WTC11 (cell line): ENCODE data around the gene GIMAP2. TPM values are rescaled to one million over a fixed set of nuclear protein-coding genes. Genes with fewer than 3 reads are reported as not detected.
A peak's percentile ranks its signal among the peaks of the same experiment; 100 is the strongest.

Experiments
- ATAC-seq: fragments of 200-7000 bp; cut with Tn5 transposase; 2 replicates; pipeline ENCODE4 v1.10.0; 2021; ENCODE audit warnings: mild to moderate bottlenecking, moderate library complexity
- CTCF ChIA-PET: fragments of 300-600 bp; sonication (Branson Sonifier 250); formaldehyde crosslinking; loops from one replicate; lab custom pipeline; 2021; ENCODE audit warnings: antibody characterized with exemption; lab: Charles Lee
- POLR2A ChIA-PET: fragments of 350-600 bp; sonication (Branson Sonifier 250); formaldehyde crosslinking; loops from one replicate; lab custom pipeline; 2021; ENCODE audit warnings: antibody characterized with exemption; lab: Charles Lee
- DNase-seq: peaks from one replicate; pipeline ENCODE4 v3.0.0; 2021; ENCODE audit warnings: low spot score
- H3K27ac Mint-ChIP-seq: 2 replicates; pipeline ENCODE4 v1.8.0; 2021; ENCODE audit warnings: mixed read lengths
- H3K27me3 Mint-ChIP-seq: 2 replicates; pipeline ENCODE4 v1.8.0; 2021; ENCODE audit warnings: low read depth, mild to moderate bottlenecking, moderate library complexity, mixed read lengths
- H3K36me3 Mint-ChIP-seq: 2 replicates; pipeline ENCODE4 v1.8.0; 2021; ENCODE audit warnings: mixed read lengths
- H3K4me1 Mint-ChIP-seq: 2 replicates; pipeline ENCODE4 v1.8.0; 2022; ENCODE audit warnings: mixed read lengths
- H3K4me3 Mint-ChIP-seq: 2 replicates; pipeline ENCODE4 v1.8.0; 2021; ENCODE audit warnings: mild to moderate bottlenecking, moderate library complexity, mixed read lengths
- H3K9me3 Mint-ChIP-seq: 2 replicates; pipeline ENCODE4 v1.8.0; 2021; ENCODE audit warnings: mixed read lengths
- CREM ChIP-seq: sonication (generic); formaldehyde crosslinking; IDR thresholded peaks from 2 replicates; pipeline ENCODE4 v1.8.1; 2022; ENCODE audit warnings: mild to moderate bottlenecking, missing genetic modification reagents, moderate library complexity
- ESRRA ChIP-seq: sonication (generic); formaldehyde crosslinking; IDR thresholded peaks from 2 replicates; pipeline ENCODE4 v1.8.1; 2022; ENCODE audit warnings: mild to moderate bottlenecking, missing genetic modification reagents, borderline replicate concordance
- FOXK1 ChIP-seq: sonication (generic); formaldehyde crosslinking; IDR thresholded peaks from 2 replicates; pipeline ENCODE4 v1.8.0; 2022; ENCODE audit warnings: mild to moderate bottlenecking, moderate library complexity, missing genetic modification reagents
- MXD4 ChIP-seq: fragments of 250-450 bp; sonication (Bioruptor Pico); IDR thresholded peaks from 2 replicates; pipeline ENCODE4 v1.8.0; 2021; ENCODE audit warnings: mild to moderate bottlenecking, moderate library complexity, borderline replicate concordance
- SMAD4 ChIP-seq: sonication (generic); formaldehyde crosslinking; IDR thresholded peaks from 2 replicates; pipeline ENCODE4 v1.8.0; 2022; ENCODE audit warnings: mild to moderate bottlenecking, missing genetic modification reagents
- TEAD1 ChIP-seq: sonication (generic); formaldehyde crosslinking; IDR thresholded peaks from 2 replicates; pipeline ENCODE4 v1.8.0; 2022; ENCODE audit warnings: mild to moderate bottlenecking, missing genetic modification reagents
- ZMAT4 ChIP-seq: fragments of 250-450 bp; sonication (Bioruptor Pico); IDR thresholded peaks from 2 replicates; pipeline ENCODE4 v1.9.0; 2021; ENCODE audit warnings: mild to moderate bottlenecking
- ZNF416 ChIP-seq: fragments of 250-450 bp; sonication (Bioruptor Pico); IDR thresholded peaks from 2 replicates; pipeline ENCODE4 v1.9.0; 2021; ENCODE audit warnings: mild to moderate bottlenecking, inconsistent platforms
- ZNF671 ChIP-seq: fragments of 250-450 bp; sonication (Bioruptor Pico); IDR thresholded peaks from 2 replicates; pipeline ENCODE4 v1.8.0; 2021; ENCODE audit warnings: mild to moderate bottlenecking
- total RNA-seq: library from RNA; stranded (reverse); gene quantifications from 3 replicates; pipeline ENCODE4 v1.2.3, GENCODE V29; 2021
- TF ChIP-seq, protein P1 (sequence below): fragments of 200-600 bp; IDR thresholded peaks from 2 replicates; pipeline ENCODE4 v1.8.0; 2022; ENCODE audit warnings: antibody characterized with exemption
- TF ChIP-seq, protein P2 (sequence below): sonication (generic); formaldehyde crosslinking; IDR thresholded peaks from 2 replicates; pipeline ENCODE4 v1.8.0; 2022; ENCODE audit warnings: missing genetic modification reagents
- TF ChIP-seq, protein P3 (sequence below): sonication (generic); formaldehyde crosslinking; IDR thresholded peaks from 2 replicates; pipeline ENCODE4 v1.8.1; 2023; ENCODE audit warnings: mild to moderate bottlenecking, missing genetic modification reagents, borderline replicate concordance

GIMAP2 gene
- total RNA-seq, 1 experiment from 2014 or later = 0.15 TPM

DNA sequence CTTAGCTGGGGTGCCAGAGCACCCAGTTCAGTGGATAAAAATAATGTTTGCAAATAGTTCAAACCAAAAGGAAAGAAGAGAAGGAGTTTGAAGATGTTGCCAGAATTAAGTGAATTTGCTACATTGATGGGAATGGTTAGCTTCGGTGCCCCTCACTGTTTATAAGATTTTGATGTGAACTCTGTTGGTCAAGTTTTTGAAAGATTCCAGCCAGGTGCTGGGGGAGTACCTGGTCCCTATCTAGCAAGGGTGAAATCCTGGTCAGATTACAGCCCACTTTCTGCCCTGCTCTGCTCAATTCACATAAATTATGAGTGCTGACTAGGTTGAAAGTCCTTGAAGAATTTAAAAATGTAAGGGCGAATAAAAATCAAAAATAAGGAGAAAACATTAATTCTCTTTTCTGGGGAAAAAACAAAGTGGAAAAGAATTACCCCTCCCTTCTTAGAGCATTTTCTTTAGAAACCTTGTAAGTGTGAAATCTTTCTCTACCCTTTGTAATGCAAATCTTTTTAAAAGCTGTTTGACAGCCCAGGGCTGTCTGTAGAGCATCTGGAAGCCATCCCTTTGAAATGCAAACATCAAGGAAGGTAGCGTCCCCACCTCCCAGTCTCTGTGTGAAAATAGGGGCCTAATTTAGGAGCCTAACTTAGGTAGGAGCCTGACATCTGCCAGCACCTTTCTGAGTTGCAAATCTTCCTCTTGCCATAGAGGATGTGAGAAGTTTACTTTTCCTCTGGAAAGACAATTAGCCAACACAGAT lies 50.3 kb downstream of the GIMAP2 start:
- 0 out of 2 replicates have a peak, but pooled peaks have one; percentile 43 for TF ChIP-seq CREM
- TF ChIP-seq ZNF416 (CRISPR knock-in tag) = no peak
- TF ChIP-seq FOXK1 (CRISPR knock-in tag) = peak; percentile 63; the same call in 1 of the 2 replicates
- 0 out of 2 replicates have a peak, but pooled peaks have one; percentile 31 for TF ChIP-seq ZMAT4
- TF ChIP-seq TEAD1 (CRISPR knock-in tag) = 0 out of 2 replicates have a peak, but pooled peaks have one; percentile 21
- TF ChIP-seq ZNF671 = no peak
- 0 out of 2 replicates have a peak, but pooled peaks have one; percentile 32 for TF ChIP-seq SMAD4 (CRISPR knock-in tag)
- ATAC-seq = peak; percentile 99
- POLR2A ChIA-PET = no interaction called here
- no peak overlapping the region for H3K4me3 Mint-ChIP-seq
- H3K9me3 Mint-ChIP-seq = no peaks in the 10 kb centered on the region
- no peak overlapping the region for H3K27ac Mint-ChIP-seq
- no peaks in the 10 kb centered on the region for H3K36me3 Mint-ChIP-seq
- H3K27me3 Mint-ChIP-seq = peaks cover 100% of the 10 kb centered on the region
- CTCF ChIA-PET = no interaction called here
- DNase-seq = peak; percentile 60
- H3K4me1 Mint-ChIP-seq = peaks cover 5% of the 10 kb centered on the region; the same call in 1 of the 2 replicates

GRCh38 chr7:150736864-150737263 lies 51.4 kb downstream of the GIMAP2 start:
- ChIA-PET CTCF (no interaction called here), POLR2A (interaction anchor here (0.7 kb wide), 1 partner anchor 899 kb away, joined by 4 read pairs; the partner anchor contains the start of gene ZNF862)

GRCh38 chr7:150737265-150738055 lies 52.0 kb downstream of the GIMAP2 start, which contains the start of gene GIMAP5:
TSS of gene GIMAP5 (plus strand) at chr7:150737418. CDS start at chr7:150740885, 3,467 bp downstream.
- no peaks in the 10 kb centered on the region for H3K9me3 Mint-ChIP-seq
- POLR2A ChIA-PET = interaction anchor here (0.7 kb wide), 1 partner anchor 899 kb away, joined by 4 read pairs; the partner anchor contains the start of gene ZNF862
- CTCF ChIA-PET = interaction anchor here (2.1 kb wide), 1 partner anchor 289 kb away, joined by 6 read pairs; no protein-coding TSS in a partner anchor
- no peak for ATAC-seq
- H3K36me3 Mint-ChIP-seq = no peaks in the 10 kb centered on the region
- H3K4me1 Mint-ChIP-seq = peaks cover 5% of the 10 kb centered on the region; the same call in 1 of the 2 replicates
- DNase-seq = no peak
- no peak within 1 kb of the TSS for H3K4me3 Mint-ChIP-seq
- peaks cover 100% of the 10 kb centered on the region for H3K27me3 Mint-ChIP-seq
- H3K27ac Mint-ChIP-seq = no peak within 1 kb of the TSS
- TF ChIP-seq ESRRA (CRISPR knock-in tag) = no peak
- TF ChIP-seq, protein P1, sequence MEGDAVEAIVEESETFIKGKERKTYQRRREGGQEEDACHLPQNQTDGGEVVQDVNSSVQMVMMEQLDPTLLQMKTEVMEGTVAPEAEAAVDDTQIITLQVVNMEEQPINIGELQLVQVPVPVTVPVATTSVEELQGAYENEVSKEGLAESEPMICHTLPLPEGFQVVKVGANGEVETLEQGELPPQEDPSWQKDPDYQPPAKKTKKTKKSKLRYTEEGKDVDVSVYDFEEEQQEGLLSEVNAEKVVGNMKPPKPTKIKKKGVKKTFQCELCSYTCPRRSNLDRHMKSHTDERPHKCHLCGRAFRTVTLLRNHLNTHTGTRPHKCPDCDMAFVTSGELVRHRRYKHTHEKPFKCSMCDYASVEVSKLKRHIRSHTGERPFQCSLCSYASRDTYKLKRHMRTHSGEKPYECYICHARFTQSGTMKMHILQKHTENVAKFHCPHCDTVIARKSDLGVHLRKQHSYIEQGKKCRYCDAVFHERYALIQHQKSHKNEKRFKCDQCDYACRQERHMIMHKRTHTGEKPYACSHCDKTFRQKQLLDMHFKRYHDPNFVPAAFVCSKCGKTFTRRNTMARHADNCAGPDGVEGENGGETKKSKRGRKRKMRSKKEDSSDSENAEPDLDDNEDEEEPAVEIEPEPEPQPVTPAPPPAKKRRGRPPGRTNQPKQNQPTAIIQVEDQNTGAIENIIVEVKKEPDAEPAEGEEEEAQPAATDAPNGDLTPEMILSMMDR = no peak
- TF ChIP-seq, protein P2, sequence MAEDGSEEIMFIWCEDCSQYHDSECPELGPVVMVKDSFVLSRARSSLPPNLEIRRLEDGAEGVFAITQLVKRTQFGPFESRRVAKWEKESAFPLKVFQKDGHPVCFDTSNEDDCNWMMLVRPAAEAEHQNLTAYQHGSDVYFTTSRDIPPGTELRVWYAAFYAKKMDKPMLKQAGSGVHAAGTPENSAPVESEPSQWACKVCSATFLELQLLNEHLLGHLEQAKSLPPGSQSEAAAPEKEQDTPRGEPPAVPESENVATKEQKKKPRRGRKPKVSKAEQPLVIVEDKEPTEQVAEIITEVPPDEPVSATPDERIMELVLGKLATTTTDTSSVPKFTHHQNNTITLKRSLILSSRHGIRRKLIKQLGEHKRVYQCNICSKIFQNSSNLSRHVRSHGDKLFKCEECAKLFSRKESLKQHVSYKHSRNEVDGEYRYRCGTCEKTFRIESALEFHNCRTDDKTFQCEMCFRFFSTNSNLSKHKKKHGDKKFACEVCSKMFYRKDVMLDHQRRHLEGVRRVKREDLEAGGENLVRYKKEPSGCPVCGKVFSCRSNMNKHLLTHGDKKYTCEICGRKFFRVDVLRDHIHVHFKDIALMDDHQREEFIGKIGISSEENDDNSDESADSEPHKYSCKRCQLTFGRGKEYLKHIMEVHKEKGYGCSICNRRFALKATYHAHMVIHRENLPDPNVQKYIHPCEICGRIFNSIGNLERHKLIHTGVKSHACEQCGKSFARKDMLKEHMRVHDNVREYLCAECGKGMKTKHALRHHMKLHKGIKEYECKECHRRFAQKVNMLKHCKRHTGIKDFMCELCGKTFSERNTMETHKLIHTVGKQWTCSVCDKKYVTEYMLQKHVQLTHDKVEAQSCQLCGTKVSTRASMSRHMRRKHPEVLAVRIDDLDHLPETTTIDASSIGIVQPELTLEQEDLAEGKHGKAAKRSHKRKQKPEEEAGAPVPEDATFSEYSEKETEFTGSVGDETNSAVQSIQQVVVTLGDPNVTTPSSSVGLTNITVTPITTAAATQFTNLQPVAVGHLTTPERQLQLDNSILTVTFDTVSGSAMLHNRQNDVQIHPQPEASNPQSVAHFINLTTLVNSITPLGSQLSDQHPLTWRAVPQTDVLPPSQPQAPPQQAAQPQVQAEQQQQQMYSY (CRISPR knock-in tag) = no peak

More at GRCh38 chr7:150736864-150737263, 51.4 kb downstream of the GIMAP2 start:
- Mint-ChIP-seq H3K36me3 (no peaks in the 10 kb centered on the region), H3K4me1 (peaks cover 5% of the 10 kb centered on the region; the same call in 1 of the 2 replicates), H3K27me3 (peaks cover 100% of the 10 kb centered on the region), H3K4me3 (no peak overlapping the region), H3K27ac (no peak overlapping the region), H3K9me3 (no peaks in the 10 kb centered on the region)
- TF ChIP-seq, protein P3, sequence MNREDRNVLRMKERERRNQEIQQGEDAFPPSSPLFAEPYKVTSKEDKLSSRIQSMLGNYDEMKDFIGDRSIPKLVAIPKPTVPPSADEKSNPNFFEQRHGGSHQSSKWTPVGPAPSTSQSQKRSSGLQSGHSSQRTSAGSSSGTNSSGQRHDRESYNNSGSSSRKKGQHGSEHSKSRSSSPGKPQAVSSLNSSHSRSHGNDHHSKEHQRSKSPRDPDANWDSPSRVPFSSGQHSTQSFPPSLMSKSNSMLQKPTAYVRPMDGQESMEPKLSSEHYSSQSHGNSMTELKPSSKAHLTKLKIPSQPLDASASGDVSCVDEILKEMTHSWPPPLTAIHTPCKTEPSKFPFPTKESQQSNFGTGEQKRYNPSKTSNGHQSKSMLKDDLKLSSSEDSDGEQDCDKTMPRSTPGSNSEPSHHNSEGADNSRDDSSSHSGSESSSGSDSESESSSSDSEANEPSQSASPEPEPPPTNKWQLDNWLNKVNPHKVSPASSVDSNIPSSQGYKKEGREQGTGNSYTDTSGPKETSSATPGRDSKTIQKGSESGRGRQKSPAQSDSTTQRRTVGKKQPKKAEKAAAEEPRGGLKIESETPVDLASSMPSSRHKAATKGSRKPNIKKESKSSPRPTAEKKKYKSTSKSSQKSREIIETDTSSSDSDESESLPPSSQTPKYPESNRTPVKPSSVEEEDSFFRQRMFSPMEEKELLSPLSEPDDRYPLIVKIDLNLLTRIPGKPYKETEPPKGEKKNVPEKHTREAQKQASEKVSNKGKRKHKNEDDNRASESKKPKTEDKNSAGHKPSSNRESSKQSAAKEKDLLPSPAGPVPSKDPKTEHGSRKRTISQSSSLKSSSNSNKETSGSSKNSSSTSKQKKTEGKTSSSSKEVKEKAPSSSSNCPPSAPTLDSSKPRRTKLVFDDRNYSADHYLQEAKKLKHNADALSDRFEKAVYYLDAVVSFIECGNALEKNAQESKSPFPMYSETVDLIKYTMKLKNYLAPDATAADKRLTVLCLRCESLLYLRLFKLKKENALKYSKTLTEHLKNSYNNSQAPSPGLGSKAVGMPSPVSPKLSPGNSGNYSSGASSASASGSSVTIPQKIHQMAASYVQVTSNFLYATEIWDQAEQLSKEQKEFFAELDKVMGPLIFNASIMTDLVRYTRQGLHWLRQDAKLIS (CRISPR knock-in tag) = no peak
- no peak for TF ChIP-seq MXD4 (CRISPR knock-in tag)
- TF ChIP-seq, protein P1 = no peak
- no peak for ATAC-seq
- DNase-seq = no peak
